SIG-M5 treated with dmso at 0.1 percent for 504 hours (cell line): Measurements from ENCODE around the gene BCOR.

Source experiments
- DNase-seq: peaks from one replicate; lab custom pipeline; 2025; ENCODE audit not compliant: unreplicated experiment; lab: John Stamatoyannopoulos, UW

The BCOR gene

DNA sequence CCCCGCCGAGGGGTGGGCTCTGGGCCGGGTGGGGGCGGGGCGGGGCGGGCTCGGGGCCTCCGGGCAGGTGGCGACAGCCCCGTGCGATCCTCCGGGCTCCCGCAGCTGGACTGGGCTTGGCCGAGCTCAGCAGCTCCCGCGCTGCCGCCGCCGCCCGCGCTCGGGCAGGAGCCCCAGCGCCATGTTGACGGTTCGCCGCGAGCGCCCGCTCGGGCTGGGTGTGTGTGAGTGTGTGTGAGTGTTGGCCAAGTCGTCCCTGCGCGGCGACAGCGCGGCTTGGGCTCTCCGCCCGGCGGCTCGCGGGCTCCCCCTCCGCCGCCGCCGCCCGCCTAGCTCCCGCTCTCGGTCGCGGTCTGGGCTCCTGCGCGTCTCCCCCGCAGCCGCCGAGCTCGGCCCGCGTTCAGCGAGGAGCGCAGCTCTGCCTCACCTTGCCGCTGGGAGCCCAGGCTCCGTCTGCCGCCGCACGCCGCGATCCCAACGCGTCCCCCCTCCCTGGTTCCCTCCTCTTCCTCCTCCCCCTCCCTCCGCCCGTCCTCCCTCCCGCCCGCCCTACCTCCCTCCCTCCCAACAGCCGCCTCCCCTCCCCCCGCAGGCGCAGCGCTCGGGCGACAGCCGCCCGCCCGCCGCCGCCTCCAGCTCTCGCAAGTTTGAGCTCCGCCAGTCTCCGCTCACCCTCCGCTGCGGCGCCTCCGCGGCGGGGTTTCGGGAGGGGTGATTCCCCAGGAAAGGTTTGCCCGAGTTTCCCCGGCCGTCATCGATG lies at the start of gene BCOR:
Gene BCOR (minus strand): TSS at position 455 of the 760 bp plus-strand sequence. CDS start 20,029 bp downstream, outside the sequence.
- DNase-seq: peak; percentile 63

DNA sequence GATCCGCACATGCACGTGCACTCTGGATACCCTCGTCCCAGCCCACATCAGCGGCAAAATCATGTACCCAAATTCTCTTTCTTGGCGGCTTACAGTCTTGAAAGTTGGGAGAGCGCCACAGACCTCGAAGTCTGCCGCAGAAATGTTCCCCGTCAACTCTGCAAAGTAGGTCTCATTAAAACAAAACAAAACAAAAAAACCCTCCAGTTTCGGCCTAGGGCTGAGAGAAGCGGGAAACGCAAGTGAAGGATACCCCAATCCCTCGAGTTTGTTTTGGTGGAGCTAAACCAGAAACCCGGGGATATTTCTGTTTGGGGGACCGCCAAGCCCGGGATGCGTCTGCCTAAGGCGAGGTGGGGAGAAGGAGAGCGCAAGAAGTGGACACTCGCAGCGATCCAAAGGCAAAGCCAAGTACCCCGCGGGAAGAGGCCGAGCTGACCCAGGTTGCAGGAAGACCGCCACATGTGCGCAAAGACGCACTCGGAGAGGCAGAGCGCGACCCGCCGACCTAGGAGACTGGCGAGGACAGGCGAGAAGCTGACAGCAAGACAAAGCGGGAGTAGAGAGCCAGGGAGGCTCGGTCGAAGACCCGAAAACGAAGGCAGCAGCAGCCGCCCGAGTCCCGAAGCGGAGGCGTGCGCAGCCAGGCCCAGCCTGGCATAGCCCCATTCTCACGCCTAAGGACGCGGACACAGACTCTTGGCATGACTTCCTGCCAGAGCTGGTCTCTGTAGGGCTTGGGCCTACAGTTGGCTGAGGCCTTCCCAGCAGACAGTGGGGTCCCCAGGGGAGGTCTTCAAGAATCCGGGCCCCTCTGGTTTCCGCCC lies 49.6 kb upstream of the BCOR start:
- DNase-seq: no peak

DNA sequence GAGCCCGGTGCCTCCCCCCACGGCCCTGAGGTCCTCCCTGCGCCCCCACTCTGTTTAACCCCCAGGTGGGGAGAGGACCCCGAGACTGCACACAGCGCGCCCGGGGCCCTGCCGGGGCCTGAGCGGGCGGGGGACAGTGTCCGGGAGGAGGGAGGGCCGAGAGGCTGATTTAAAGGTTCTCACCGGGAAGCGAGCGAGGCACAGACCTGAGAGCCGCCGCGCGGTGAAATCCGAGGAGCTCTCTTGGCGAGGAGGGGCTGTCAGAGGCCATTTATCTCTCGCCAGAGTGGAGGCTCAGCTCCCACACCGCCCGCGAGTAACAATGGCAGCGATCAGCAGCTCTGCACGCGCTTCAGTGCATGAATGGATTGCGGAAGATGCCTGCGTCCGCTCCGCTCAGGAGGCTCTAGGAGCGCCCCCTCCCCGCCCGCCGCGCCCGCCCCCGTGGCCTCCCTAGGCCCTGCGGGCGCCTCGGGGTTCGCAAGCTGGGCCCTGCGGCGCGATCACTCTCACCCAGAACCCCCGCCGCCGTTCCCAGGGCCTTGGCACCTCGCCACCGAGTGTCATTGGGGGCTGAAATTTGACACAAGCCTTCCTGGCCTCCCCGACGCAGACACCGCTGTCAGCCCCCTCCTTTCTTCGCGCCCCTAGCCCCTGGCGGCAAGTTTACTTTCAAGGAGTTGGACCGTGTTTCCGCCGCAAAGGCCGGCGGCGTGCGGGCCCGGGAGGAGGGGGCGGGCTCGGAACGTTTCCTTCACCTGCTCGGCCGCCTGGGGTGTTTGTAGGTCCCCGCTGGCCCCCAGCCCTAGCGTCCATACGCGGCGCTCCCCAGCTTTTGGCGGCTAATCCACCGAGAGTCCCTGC lies 48.7 kb upstream of the BCOR start:
- peak; percentile 31 for DNase-seq

DNA sequence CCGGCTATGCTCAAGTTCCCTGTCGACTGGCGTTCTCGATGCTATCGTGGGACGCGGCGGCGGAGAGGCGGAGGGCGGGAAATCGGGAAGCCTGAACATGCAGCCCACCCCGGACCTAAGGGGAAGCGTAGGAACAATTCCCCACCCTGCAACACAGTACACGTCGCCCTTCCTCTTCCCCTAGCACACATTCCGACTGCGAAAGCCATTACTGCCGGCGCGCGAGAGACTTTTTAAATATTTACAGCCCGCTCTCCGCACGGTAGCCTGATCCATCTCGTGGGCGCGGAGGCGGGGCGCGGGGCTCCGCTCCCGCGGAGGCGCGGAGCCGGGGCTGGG lies 48.1 kb upstream of the BCOR start:
- no peak for DNase-seq

DNA sequence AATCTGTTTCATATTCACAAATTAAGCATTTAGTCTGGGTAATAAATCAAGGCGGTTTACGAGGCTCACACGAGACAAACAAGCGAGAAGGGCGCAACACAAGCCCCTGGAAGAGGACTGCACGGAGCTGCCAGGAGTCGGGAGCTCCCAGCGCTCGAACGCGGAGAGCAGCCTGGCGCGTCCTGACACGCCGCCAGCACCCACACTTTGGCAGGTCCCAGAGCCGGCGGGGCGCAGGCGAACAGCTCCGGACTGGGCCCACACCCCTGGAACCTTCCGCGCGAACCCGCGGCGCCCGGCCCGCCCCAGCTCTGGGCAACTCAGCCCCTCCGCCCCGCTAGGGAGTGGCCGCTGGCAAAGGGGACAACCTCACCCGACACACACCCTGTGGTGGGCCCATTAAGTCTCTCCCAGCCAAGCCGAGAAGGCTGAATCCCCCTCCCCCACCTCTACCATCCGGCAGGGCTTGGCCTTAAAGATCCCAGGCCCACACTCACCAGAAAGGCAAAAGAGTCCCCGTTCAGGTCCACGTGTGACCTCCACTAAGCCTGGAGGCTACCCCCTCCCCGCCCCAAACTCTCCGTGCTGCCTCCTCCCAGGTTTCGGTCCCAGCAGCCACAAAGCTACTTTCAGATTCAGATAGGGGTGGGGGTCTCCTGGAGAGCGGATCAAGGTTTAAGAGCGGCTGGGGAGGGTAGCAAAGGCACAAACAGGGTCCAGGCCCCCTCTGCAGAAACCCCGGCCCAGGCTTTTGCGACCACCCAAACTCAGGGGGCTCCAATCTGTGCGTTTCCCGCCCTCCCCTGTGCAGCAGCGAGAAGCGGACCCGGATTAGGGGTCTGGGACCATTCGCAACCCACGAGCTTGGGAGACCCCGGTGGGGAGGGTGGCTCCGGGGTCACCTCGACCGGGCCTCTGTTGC lies 47.5 kb upstream of the BCOR start:
- DNase-seq: no peak

- DNase-seq: no peak
These were observed 46.8 kb upstream of the BCOR start for GRCh38 chrX:40144576-40144975.

- no peak for DNase-seq
These were observed 46.2 kb upstream of the BCOR start for GRCh38 chrX:40143987-40144386.

GRCh38 chrX:40143001-40143400 lies 45.2 kb upstream of the BCOR start:
- DNase-seq: no peak

DNA sequence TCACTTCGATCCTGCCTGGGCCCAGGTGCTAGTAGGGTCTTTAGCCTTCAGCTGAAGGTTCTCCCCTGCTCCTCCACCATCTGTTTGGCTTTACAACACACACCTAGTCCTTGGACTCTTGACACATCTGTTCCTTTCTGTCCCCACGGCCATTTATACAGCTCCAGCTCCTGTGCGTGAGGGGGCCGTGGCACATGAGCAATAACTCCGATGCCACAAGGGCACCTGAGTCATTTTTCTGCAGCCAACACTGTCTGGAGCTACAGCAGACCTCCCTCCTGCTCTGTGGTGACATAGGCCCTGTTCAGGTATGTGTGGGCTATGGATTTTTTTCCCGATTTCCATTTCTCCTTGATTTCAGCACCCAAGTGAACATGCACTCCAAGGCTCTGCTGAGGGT lies 44.7 kb upstream of the BCOR start:
- no peak for DNase-seq

DNA sequence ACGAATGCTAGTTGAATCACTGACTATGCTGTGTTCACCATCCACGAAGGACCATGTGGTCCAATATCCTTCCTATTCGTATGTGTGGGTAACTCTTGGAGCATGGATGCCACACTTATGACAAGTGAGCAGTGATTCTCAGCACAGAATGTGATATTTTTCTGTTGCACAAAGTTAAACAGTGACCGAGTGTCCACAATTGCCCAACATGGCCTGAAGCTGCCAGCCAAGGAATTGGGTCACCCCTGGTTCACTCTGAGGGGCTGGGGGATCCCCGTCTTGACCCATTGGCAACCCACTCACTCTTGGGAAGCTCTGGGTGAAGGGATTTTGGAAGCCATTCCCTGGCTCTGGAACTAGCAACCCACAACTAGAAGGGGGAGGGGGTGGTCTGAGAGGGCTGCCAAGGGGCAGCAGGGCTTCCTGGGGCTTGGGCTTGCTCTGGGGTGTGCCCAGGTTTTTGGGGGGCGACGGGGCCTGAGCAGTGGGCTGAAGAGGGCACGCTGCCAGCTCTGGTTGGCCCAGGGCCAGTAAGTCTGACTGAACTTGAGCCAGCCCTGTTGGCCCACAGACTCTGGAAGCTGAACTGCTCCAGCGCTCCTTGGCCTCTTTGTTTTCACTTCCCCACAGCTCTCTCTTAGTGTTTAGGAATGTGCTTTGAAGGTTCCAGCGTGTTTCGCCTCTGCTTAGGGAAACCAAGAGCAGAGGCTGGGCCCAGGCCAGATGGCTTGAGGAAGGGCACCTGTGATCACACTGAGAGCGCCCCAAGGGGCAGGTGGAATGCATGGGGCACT lies 43.1 kb upstream of the BCOR start:
- peak; percentile 16 for DNase-seq

GRCh38 chrX:40132751-40133150 lies 35.0 kb upstream of the BCOR start:
- DNase-seq: no peak

DNA sequence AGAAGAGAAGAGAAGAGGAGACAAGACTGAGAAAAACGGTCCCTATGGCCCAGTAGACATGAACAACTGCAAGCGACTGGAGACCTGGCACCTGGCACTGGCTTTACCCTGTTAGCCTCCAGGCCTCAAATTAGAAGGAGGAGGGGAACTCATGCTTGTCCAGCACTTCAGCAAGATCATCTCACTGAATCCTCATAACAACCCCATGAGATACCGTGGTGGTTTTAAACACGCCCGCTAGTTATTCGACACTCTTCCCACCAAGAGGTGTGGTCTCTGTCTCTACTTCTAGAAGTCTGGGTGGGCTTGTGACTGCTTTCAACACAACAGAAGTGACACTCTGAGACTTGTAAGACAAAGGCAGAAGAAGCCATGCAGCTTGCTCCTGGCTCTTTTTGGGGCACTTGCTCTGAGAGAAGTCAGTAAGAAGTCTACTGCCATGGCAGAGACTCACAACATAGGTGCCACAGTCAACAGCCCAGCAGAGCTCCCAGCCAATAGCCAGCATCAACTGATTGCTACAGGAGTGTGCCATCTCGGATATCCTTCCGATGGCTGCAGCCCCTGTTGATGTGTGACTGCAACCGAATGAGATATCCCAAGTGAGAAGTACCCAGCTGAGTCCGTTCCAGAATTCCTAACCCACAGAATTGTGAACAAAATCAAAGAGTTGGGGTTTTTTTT lies 34.0 kb upstream of the BCOR start:
- no peak for DNase-seq

DNA sequence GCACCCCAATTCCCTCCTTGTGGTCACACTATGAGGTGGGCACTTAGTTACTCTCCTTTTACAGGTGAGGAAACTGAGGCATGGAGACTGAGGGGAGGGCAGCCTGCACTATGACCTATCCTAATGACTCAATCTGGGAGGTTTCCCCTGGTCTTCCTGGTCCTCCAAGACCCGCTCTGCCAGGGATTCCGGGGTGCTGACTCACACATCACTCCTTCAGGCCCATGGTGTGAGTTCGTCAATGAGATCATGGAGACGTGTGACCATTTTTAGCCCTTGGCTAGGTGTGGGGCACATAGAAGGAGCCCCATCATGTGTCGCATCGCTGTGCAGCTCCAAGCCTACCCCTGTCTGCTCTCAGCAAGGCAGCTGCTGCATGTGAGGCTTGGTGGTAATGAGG lies 32.4 kb upstream of the BCOR start:
- DNase-seq: no peak

GRCh38 chrX:40127052-40127451 lies 29.3 kb upstream of the BCOR start:
- peak; percentile 31 for DNase-seq

- DNase-seq: no peak
These were observed 24.7 kb upstream of the BCOR start for GRCh38 chrX:40122487-40122886.

GRCh38 chrX:40121618-40122017 lies 23.9 kb upstream of the BCOR start:
- DNase-seq: no peak

DNA sequence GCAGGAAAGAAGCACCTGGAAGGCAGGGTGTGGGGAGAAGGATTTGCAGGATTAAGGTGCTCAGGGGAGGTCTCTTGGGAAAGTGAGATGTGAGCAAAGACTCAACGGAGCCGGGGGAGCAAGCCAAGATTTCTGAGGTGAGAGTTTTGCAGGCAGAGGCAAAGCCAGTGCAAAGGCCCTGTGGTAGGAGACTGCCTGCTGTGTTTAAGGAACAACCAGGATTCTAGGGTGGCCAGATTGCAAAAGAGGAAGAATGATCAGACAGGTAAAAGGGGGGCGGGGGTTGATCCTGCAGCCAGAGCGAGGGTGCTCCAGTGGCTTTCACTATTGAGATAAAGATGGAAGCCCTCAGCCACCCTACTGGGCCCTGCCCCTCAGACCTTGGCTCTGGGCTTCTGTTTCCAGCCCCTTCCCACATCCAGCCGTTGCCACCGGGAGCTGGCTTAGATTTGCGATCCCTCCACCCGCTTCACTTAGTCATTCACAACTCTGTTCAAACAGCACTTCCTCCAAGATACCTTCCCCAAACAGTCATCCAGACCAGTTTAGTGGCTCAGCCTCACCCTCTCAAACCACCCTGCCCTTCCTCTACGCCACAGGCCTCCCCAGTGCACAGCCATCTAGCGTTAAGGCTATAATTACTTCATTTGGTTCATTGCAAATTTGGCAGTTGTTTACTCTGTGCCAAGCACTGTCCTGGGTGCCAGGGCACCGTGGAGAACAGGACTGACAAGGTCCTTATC lies 23.3 kb upstream of the BCOR start:
- DNase-seq: peak; percentile 21

- no peak for DNase-seq
These were observed 20.0 kb upstream of the BCOR start for GRCh38 chrX:40117715-40118285.
